ENCODE data around the gene SLC9A1. TPM values are rescaled to one million over a fixed set of nuclear protein-coding genes. Genes with fewer than 3 reads are reported as not detected.

Gene SLC9A1
- total RNA-seq, 6 donors from 2014 or later = 18.1 to 51.4 (median 31.5) TPM

DNA sequence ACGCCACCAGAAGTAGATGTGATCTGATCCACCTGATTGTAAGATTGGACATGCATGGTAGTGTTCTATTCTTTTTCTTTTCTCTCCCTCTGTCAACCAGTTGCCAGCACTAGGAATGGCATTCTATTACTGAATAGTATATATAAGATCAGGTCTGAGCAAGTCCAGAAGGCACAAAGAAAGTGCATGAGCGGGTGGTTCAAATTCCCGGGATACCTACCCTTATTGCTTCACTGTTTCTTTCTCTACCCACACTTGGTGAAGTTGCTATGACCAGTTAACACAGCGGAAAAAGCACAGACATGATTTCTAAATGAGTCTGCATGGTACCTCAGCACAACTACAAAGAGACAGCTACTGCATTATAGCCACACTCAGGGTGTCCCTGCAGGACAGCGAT, 64.0 kb downstream of the SLC9A1 start:
- H3K4me1 ChIP-seq = no peaks in the 10 kb centered on the region
- no peak overlapping the region for H3K4me3 ChIP-seq
- no peaks in the 10 kb centered on the region for H3K27me3 ChIP-seq
- TF ChIP-seq EP300 (IDR thresholded peaks at IDR 0.05) (no peak), CTCF (IDR thresholded peaks at IDR 0.05) (no peak), POLR2A (IDR thresholded peaks at IDR 0.05) (no peak), POLR2AphosphoS5 (IDR thresholded peaks at IDR 0.05) (no peak)
- ATAC-seq (ENCODE audit: low FRiP score in 2 of 2) (no peak), DNase-seq (no peak)
- 83 to 90% methylated on average over 5 of the region's 5 CpGs for WGBS, 2 donors
- no peaks in the 10 kb centered on the region for H3K36me3 ChIP-seq
- H3K27ac ChIP-seq = no peak overlapping the region
- no peaks in the 10 kb centered on the region for H3K9me3 ChIP-seq

DNA sequence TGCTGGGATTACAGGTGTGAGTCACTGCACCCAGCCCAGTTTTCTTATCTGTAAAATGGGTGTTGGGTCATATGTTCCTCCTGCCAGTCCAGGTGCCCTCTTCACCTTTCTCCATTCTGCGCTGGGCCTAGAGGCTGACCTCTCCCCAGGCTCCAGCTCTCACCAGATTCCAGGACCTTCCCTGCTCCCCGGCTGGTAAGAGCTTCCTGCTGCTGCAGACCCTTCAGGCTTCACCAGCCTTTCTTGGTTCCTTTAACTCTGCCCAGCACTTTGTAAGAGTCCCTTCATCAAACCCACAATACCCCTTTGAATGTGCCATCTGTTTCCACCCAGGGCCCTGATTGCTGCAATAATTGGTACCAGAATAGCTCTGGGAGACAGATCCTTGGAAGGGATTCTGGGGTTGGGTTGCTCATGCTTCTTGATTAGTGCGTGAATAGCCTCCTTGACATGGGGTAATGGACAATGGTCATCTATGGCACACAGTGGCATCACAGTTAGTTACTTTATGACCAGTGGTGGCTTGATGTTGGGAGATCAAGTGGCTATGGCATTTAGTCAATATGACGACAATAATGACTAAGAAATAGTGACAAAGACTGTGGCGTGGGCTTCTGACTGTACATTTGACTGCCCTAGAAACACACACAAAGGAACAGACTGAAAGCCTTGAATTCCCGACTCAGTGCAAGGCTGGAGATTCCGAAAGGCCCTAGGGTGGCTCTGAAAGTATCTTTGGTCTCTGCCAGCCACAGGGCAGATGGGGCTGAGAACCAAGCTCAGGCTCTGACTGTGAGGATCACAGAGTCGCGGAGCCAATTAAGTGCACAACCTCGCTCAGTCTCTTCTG, 67.3 kb downstream of the SLC9A1 start:
- WGBS, 2 donors = 88 to 94% methylated on average over 7 to 10 of the region's 10 CpGs
- H3K36me3 ChIP-seq = no peaks in the 10 kb centered on the region
- TF ChIP-seq CTCF (IDR thresholded peaks at IDR 0.05) = no peak
- TF ChIP-seq EP300 (IDR thresholded peaks at IDR 0.05) = no peak
- TF ChIP-seq POLR2AphosphoS5 (IDR thresholded peaks at IDR 0.05) = no peak
- no peak for TF ChIP-seq POLR2A (IDR thresholded peaks at IDR 0.05)
- no peaks in the 10 kb centered on the region for H3K27me3 ChIP-seq
- no peak for DNase-seq
- H3K27ac ChIP-seq = no peak overlapping the region
- no peaks in the 10 kb centered on the region for H3K4me1 ChIP-seq
- H3K9me3 ChIP-seq = no peaks in the 10 kb centered on the region
- no peak for ATAC-seq (ENCODE audit: low FRiP score in 2 of 2)
- H3K4me3 ChIP-seq = no peak overlapping the region

- Histone ChIP-seq H3K27me3 (no peaks in the 10 kb centered on the region), H3K27ac (no peak overlapping the region), H3K4me1 (no peaks in the 10 kb centered on the region), H3K36me3 (no peaks in the 10 kb centered on the region), H3K9me3 (no peaks in the 10 kb centered on the region), H3K4me3 (no peak overlapping the region)
- DNase-seq = no peak
- ATAC-seq (ENCODE audit: low FRiP score in 2 of 2) = no peak
- 96 to 100% methylated on average over 3 of the region's 3 CpGs for WGBS, 2 donors
- TF ChIP-seq CTCF (IDR thresholded peaks at IDR 0.05) (no peak), EP300 (IDR thresholded peaks at IDR 0.05) (no peak), POLR2AphosphoS5 (IDR thresholded peaks at IDR 0.05) (no peak), POLR2A (IDR thresholded peaks at IDR 0.05) (no peak)
Observed at GRCh38 chr1:27086628-27087027, 68.3 kb downstream of the SLC9A1 start.

GRCh38 chr1:27086026-27086425, 68.9 kb downstream of the SLC9A1 start:
- no peak for TF ChIP-seq CTCF (IDR thresholded peaks at IDR 0.05)
- no peak for TF ChIP-seq EP300 (IDR thresholded peaks at IDR 0.05)
- no peak for TF ChIP-seq POLR2A (IDR thresholded peaks at IDR 0.05)
- no peak for TF ChIP-seq POLR2AphosphoS5 (IDR thresholded peaks at IDR 0.05)
- 66 to 88% methylated on average over 2 to 3 of the region's 3 CpGs for WGBS, 2 donors

GRCh38 chr1:27084107-27084506, 70.8 kb downstream of the SLC9A1 start:
- H3K36me3 ChIP-seq = no peaks in the 10 kb centered on the region
- no peaks in the 10 kb centered on the region for H3K27me3 ChIP-seq
- ATAC-seq (ENCODE audit: low FRiP score in 2 of 2) = no peak
- no peak for TF ChIP-seq EP300 (IDR thresholded peaks at IDR 0.05)
- TF ChIP-seq POLR2A (IDR thresholded peaks at IDR 0.05) = no peak
- TF ChIP-seq POLR2AphosphoS5 (IDR thresholded peaks at IDR 0.05) = no peak
- no peak for TF ChIP-seq CTCF (IDR thresholded peaks at IDR 0.05)
- no peak for DNase-seq
- no peaks in the 10 kb centered on the region for H3K4me1 ChIP-seq
- H3K4me3 ChIP-seq = no peak overlapping the region
- no peaks in the 10 kb centered on the region for H3K9me3 ChIP-seq
- WGBS, 2 donors = 86 to 89% methylated on average over 4 of the region's 4 CpGs
- H3K27ac ChIP-seq = no peak overlapping the region

More at GRCh38 chr1:27086026-27086425, 68.9 kb downstream of the SLC9A1 start:
- H3K36me3 ChIP-seq = no peaks in the 10 kb centered on the region
- H3K4me3 ChIP-seq = no peak overlapping the region
- no peaks in the 10 kb centered on the region for H3K4me1 ChIP-seq
- no peaks in the 10 kb centered on the region for H3K9me3 ChIP-seq
- DNase-seq (no peak), ATAC-seq (ENCODE audit: low FRiP score in 2 of 2) (no peak)
- H3K27ac ChIP-seq = no peak overlapping the region
- no peaks in the 10 kb centered on the region for H3K27me3 ChIP-seq

All from upper lobe of left lung (tissue), 6 donors.